GM21786 (cell line): ENCODE measurements around the gene RAD50.
A peak's percentile ranks its signal among the peaks of the same experiment; 100 is the strongest.
"Not testable (repeated sequence)": the region's sequence is repeated elsewhere in the genome, so short reads cannot be mapped to it uniquely, and the experiment has no call there.

Experiments used
- ATAC-seq: cut with Tn5 transposase; IDR thresholded peaks from one replicate; pipeline ENCODE4 v1.9.1; 2021; ENCODE audit not compliant: unreplicated experiment

Gene RAD50

GRCh38 chr5:132628814-132629213 lies 72.0 kb downstream of the RAD50 start:
- ATAC-seq, result no peak

- peak; percentile 83 for ATAC-seq
These were observed 72.6 kb downstream of the RAD50 start for GRCh38 chr5:132629230-132629944.

DNA sequence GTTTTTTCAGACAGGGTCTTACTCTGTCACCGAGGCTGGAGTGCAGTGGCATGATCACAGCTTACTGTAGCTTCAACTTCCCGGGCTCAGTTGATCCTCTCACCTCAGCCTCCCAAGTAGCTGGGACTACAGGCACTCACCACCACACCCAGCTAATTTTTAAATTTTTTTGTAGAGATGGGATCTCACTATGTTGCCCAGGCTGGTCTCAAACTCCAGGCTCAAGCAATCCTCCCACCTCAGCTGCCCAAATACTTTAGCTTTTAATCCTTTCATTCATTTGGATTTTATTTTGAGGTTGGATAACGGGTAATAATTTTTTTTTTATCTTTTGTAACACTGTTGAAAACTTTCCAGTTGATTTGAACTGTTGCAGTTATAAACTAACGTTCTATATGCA lies 76.8 kb downstream of the RAD50 start:
- ATAC-seq, result not testable (repeated sequence)

DNA sequence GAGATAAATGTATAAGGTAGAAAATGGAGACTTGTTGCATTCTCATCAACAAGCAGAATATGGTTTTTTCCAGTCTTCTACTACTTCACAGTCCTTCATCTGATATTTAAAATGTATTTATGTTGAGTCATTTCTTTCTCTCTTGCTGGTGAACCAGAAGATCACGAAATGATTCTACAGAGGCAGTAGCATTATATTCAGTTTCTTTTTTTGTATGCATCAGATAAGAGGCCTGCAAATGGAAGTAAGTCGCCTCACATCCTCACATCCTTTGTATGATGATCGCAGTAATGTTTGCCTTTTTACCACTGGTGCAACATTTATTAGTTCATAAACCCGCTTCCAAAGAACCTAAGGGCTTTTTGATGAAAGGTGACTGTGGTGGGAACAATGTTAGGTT lies 79.1 kb downstream of the RAD50 start:
- ATAC-seq, result peak; percentile 32

DNA sequence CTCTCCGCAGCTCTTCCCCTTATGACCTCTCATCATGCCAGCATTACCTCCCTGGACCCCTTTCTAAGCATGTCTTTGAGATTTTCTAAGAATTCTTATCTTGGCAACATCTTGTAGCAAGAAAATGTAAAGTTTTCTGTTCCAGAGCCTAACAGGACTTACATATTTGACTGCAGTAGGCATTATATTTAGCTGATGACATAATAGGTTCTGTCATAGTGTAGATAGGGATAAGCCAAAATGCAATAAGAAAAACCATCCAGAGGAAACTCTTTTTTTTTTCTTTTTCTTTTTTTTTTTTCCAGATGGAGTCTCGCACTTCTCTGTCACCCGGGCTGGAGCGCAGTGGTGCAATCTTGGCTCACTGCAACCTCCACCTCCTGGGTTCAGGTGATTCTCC lies 80.5 kb downstream of the RAD50 start:
- ATAC-seq, result no peak

GRCh38 chr5:132639706-132640130 lies 82.9 kb downstream of the RAD50 start:
- ATAC-seq, result peak; percentile 67

- ATAC-seq, result peak; percentile 28
These were observed 83.8 kb downstream of the RAD50 start for GRCh38 chr5:132640613-132641012.

GRCh38 chr5:132641241-132641723 lies 84.5 kb downstream of the RAD50 start:
- ATAC-seq, result peak; percentile 37

DNA sequence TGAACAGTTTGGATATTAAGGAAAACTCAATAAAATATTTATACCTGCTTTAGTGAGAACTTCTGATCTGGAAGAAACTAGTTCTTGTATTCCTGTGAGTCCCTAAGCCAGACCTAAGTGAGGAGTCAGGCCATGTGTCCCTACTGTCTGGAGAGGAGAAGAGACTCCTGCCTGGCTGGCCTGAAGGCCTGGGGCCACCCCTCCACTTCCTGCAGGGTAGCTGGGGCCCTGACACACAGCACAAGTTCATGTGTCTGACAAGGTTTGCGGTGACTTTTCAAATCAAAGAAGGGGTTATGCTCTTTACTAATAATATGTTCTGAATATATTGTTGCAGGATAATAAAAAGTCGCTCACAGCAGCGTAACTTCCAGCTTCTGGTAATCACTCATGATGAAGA lies 85.1 kb downstream of the RAD50 start:
- no peak for ATAC-seq

DNA sequence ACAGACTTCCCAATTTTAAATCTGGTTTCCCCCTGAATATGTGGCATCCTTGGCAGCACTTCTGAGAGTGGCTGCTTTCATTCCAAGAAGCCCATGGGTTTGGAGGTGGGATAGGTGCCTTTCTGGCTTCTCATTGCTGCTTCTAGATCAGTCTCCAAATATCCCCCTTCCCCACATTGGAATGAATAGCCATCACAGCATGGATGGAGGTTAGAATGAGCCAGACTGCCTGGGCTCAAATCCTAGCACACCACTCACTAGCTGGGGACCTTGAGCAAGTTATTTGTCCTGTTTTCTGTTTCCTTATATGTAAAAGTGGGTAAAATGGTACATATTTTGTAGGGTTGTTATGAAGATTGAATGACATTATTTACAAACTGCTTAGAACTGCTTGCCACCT lies 87.4 kb downstream of the RAD50 start:
- no peak for ATAC-seq

DNA sequence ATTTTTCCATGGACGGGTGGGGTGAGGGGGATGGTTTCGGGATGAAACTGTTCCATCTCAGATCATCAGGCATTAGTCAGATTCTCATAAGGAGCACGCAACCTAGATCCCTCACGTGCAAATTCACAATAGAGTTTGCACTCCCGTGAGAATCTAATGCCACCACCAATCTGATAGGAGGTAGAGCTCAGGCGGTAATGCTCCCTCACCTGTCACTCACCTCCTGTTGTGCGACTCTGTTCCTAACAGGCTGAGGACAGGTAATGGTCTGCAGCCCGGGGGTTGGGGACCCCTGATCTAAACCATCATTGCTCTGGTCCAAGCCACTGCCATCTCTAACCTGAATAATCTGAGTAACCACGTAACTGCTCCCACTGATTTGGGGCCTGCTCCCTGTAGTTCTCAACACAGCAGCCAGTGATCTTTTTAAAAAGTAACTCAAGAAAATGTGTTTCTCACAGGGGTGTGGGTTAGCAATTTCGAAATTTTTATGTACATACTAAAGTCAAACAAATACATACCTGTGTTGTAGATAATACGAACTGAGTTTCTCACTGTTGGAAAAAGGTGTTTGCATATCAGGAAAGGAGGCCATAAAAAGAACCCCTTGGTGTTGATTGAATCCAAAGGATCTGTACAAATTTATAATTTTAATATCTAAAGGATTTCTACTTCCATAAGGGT lies 89.9 kb downstream of the RAD50 start:
- no peak for ATAC-seq

DNA sequence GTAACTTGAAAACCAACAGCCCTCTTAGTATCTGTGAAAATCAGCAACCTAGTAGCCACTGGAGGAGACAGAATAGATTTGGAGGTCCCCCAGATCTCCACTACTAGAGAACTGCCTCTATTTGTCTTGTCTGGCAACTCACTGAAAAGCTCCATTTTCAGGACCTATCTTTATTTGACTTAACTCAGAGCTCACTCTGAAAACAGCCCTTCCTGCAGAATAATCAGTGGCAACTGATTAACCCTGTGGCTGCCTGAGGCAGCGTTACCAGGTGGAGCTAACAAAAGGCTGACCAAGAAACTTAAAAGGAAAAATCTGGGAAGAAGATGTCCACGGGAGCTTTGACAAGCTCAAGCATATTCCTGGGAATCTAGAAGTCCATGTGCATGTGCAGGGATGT lies 90.7 kb downstream of the RAD50 start:
- ATAC-seq, result no peak

DNA sequence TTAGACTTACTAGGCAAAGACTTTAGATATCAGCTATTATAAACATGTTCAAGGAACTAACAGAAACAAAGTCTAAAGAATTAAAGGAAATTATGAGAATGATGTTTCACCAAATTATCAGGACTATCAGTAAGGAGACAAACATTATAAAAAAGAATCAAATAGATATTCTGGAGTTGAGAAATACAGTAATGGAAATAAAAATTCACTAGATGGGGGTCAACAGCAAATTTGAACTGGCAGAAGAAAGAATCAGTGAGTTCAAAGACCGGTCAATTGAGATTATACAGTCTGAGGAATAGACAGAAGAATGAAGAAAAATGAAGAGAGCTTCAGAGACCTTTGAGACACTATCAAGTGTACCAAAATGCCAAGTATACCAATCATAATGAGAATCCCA lies 91.6 kb downstream of the RAD50 start:
- no peak for ATAC-seq

GRCh38 chr5:132651838-132652469 lies 95.2 kb downstream of the RAD50 start:
- ATAC-seq, result no peak

DNA sequence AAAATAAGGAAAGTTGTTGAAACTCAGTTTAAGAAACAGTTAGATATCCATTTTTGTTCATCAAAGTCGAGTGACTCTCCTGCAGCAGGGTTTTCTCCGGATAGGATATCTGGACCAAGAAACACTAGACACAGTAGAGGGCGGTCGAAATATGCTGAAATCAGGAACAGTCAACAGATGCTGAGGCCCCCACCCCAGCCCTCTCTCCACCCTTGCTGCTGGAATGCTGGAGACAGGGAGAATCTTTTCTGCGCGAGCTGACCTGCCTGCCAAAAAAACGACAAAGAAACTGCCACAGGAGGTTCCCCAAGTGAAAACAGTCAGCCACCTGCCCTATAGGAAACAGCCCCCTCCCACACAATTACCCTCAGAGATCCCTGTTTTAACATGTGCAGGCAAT lies 96.9 kb downstream of the RAD50 start:
- ATAC-seq, result no peak

GRCh38 chr5:132655821-132656773 lies 99.3 kb downstream of the RAD50 start:
- no peak for ATAC-seq

GRCh38 chr5:132656774-132657355 lies 100.1 kb downstream of the RAD50 start:
- no peak for ATAC-seq

DNA sequence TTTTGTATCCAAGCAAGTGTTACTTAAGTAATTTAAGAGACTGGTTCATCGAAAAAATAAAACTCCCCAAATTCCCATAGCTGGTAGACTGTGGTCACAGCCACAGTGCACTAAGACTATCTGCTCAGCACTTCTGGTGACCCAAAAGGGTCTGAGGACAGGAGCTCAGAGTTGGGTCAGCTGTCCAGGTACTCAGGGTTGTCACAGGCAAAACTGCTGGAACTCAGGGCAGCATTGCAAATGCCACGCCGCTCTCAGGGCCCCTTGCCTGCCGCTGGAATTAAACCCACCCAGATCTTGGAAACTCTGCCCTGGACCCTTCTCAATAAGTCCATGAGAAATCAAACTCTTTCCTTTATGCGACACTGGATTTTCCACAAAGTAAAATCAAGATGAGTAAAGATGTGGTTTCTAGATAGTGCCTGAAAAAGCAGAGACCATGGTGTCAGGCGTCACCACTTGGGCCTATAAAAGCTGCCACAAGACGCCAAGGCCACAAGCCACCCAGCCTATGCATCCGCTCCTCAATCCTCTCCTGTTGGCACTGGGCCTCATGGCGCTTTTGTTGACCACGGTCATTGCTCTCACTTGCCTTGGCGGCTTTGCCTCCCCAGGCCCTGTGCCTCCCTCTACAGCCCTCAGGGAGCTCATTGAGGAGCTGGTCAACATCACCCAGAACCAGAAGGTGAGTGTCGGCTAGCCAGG lies 101.1 kb downstream of the RAD50 start, which contains the start of gene IL13:
TSS of gene IL13 (plus strand) at position 498 of the 705 bp plus-strand sequence. CDS start at position 512, 14 bp downstream.
- ATAC-seq, result no peak

DNA sequence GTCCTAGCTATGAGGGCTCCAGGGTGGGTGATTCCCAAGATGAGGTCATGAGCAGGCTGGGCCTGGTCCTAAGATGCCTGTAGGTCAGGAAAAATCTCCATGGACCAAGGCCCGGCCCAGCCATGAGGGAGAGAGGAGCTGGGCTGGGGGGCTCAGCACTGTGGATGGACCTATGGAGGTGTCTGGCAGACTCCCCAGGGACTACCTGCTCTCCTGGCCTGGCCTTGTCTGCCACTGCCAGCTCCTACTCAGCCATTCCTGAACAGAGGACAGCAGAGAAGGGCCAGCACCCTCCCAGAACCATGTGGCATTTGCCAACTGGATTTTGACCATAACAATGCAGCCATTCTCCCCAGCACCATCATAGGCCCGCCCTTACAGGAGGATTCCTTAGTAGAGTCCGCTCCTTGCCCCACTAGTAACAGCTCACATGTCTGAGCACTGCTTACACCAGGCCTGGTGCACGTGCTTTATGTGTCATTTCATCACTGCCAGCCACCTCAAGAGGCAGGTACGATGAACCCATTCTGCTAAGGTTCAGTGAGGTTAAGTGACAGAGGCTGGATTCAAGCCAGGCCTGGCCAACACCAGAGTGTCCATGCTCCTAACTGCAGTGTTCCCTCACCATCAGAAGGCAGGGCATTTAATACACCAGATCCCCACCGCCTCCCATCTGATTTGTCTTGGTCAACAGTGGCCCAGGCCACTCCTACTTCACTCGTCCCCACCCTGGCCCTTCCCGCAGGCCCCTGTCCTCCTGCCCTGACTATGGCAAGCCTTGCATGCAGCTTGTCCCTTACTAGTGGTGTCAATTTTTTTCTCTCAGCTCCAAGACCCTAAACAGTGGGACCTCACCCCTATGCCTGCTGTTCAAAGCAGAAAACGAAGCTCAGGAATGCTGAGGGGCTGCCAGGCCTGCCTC lies 101.9 kb downstream of the RAD50 start:
- no peak for ATAC-seq
